NCI-H510A (cell line): ENCODE measurements around the gene ALPI.
A peak's percentile ranks its signal among the peaks of the same experiment; 100 is the strongest.
"Not testable (repeated sequence)": the region's sequence is repeated elsewhere in the genome, so short reads cannot be mapped to it uniquely, and the experiment has no call there.

Experiments
- DNase-seq: peaks from one replicate; lab custom pipeline; 2025; lab: John Stamatoyannopoulos, UW

ALPI gene

GRCh38 chr2:232455426-232456255, at the start of gene ALPI:
Gene ALPI (plus strand): TSS chr2:232456153. CDS start chr2:232456200, 47 bp downstream.
- DNase-seq, result no peak

GRCh38 chr2:232406556-232407310, 49.2 kb upstream of the ALPI start, which contains the start of gene ALPG:
Gene ALPG (plus strand): TSS chr2:232406844. CDS start chr2:232406895, 51 bp downstream.
- DNase-seq, result no peak

- not testable (repeated sequence) for DNase-seq
Observed at GRCh38 chr2:232407428-232408150, 48.4 kb upstream of the ALPI start.

- not testable (repeated sequence) for DNase-seq
Observed at GRCh38 chr2:232408269-232408668, 47.7 kb upstream of the ALPI start.

GRCh38 chr2:232409617-232410016, 46.3 kb upstream of the ALPI start:
- DNase-seq, result not testable (repeated sequence)

GRCh38 chr2:232410238-232410900, 45.6 kb upstream of the ALPI start:
- no peak for DNase-seq

GRCh38 chr2:232411901-232412629, 43.9 kb upstream of the ALPI start:
- no peak for DNase-seq

GRCh38 chr2:232412986-232413385, 43.0 kb upstream of the ALPI start:
- DNase-seq, result no peak

- no peak for DNase-seq
Observed at GRCh38 chr2:232415138-232415690, 40.7 kb upstream of the ALPI start.

- no peak for DNase-seq
Observed at GRCh38 chr2:232415736-232416520, 40.0 kb upstream of the ALPI start.

- DNase-seq, result no peak
Observed at GRCh38 chr2:232416521-232417470, 39.2 kb upstream of the ALPI start.

GRCh38 chr2:232417489-232417888, 38.5 kb upstream of the ALPI start:
- DNase-seq, result no peak

- no peak for DNase-seq
Observed at GRCh38 chr2:232418056-232418455, 37.9 kb upstream of the ALPI start.

GRCh38 chr2:232418466-232419244, 37.3 kb upstream of the ALPI start:
- DNase-seq, result peak; percentile 68

GRCh38 chr2:232419245-232420072, 36.5 kb upstream of the ALPI start:
- no peak for DNase-seq

GRCh38 chr2:232420073-232420454, 35.9 kb upstream of the ALPI start:
- DNase-seq, result no peak
